ENCODE measurements around the gene COPZ1. TPM values are rescaled to one million over a fixed set of nuclear protein-coding genes. Genes with fewer than 3 reads are reported as not detected.

The COPZ1 gene
- total and polyA plus RNA-seq, 9 of the 15 experiments (the other 6 are each of a cell fraction or from before 2014, with no cell fraction given) = 137 to 487 (median 233) TPM

- no peak for TF ChIP-seq MGA (IDR thresholded peaks at IDR 0.05)
- TF ChIP-seq PTRF (tag; IDR thresholded peaks at IDR 0.05) = no peak
- TF ChIP-seq TAL1 (IDR thresholded peaks at IDR 0.05) = no peak
- no peak for TF ChIP-seq CEBPB (tag; IDR thresholded peaks at IDR 0.05)
- TF ChIP-seq BCLAF1 (IDR thresholded peaks at IDR 0.05; ENCODE audit: borderline replicate concordance in 1 of 2, control insufficient read depth in 1 of 2, low read depth in 2 of 2, low read length in 1 of 2) = no peak
- TF ChIP-seq E2F3 (CRISPR knock-in tag; IDR thresholded peaks at IDR 0.05) = no peak
- no peak for TF ChIP-seq CBX1 (IDR thresholded peaks at IDR 0.05; ENCODE audit: low read depth)
- TF ChIP-seq UBTF (IDR thresholded peaks at IDR 0.05; ENCODE audit: borderline replicate concordance in 1 of 2, low read depth in 2 of 2, low read length in 2 of 2) = no peak
These were observed 49.0 kb downstream of the COPZ1 start (continued) for GRCh38 chr12:54373649-54374561.
